ENCODE measurements around the gene TACR1.
"Not testable (repeated sequence)": the region's sequence is repeated elsewhere in the genome, so short reads cannot be mapped to it uniquely, and the experiment has no call there.

The TACR1 gene

DNA sequence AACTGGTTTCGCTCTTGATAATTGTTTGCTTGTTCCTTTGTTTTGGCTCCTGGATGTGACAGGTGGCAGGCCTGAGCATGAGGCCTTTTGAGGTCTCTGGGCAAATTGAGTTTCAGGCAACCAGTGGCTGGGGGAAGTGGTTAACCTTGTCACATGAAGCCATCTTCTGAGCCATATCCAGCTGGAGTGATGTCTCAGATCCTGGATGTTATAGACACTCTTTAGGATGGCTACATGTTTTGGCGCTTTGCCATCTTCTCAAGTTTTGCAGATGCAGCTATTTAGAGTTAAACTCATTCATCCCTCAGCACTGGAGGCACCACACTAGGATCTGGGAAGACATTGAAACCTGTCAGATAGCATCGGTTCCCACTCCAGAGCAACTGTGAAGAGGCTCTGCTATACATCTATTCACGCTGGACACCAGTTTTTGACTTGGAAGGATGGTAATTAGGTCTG, 25.3 kb upstream of the TACR1 start:
- Histone ChIP-seq H3K27me3 (ENCODE audit: control insufficient read depth in 2 of 2, insufficient read depth in 2 of 2, low read length in 2 of 2) (no peaks in the 10 kb centered on the region), H3K9me3 (ENCODE audit: control insufficient read depth in 2 of 2, low read length in 2 of 2) (no peaks in the 10 kb centered on the region), H3K36me3 (ENCODE audit: control insufficient read depth in 2 of 2, insufficient read depth in 2 of 2, low read length in 2 of 2) (no peaks in the 10 kb centered on the region), H3K27ac (ENCODE audit: low read depth in 2 of 2, low read length in 2 of 2) (no peak overlapping the region), H3K4me1 (ENCODE audit: control insufficient read depth in 2 of 2, insufficient read depth in 2 of 2, low read length in 2 of 2) (no peaks in the 10 kb centered on the region), H3K4me3 (ENCODE audit: low read length in 2 of 2) (no peak overlapping the region), H3K9ac (ENCODE audit: low read depth in 1 of 2, low read length in 2 of 2) (no peak overlapping the region)

DNA sequence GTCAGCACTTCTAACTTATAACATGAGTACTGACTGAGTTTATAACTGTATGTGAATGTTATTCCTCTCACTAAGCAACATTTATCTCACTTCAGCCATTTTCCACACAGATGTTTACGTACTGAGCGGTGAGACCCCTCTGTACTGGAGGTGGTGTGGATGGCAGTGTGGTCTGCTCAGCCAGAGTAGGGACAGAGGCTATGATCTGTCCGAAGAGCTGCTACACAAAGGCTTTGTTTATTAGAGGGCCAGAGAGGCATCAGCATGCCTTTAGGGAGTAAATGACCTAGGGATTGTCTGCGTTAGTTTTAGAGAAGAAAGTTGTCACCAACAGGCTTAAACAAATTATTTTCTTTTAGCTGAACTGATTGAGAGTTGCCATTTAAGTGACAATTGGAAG, 23.2 kb upstream of the TACR1 start:
- H3K4me3 ChIP-seq (ENCODE audit: low read length in 2 of 2): no peak overlapping the region
- no peak overlapping the region for H3K27ac ChIP-seq (ENCODE audit: low read depth in 2 of 2, low read length in 2 of 2)
- no peaks in the 10 kb centered on the region for H3K36me3 ChIP-seq (ENCODE audit: control insufficient read depth in 2 of 2, insufficient read depth in 2 of 2, low read length in 2 of 2)
- no peaks in the 10 kb centered on the region for H3K27me3 ChIP-seq (ENCODE audit: control insufficient read depth in 2 of 2, insufficient read depth in 2 of 2, low read length in 2 of 2)
- no peaks in the 10 kb centered on the region for H3K9me3 ChIP-seq (ENCODE audit: control insufficient read depth in 2 of 2, low read length in 2 of 2)
- no peaks in the 10 kb centered on the region for H3K4me1 ChIP-seq (ENCODE audit: control insufficient read depth in 2 of 2, insufficient read depth in 2 of 2, low read length in 2 of 2)
- H3K9ac ChIP-seq (ENCODE audit: low read depth in 1 of 2, low read length in 2 of 2): no peak overlapping the region

DNA sequence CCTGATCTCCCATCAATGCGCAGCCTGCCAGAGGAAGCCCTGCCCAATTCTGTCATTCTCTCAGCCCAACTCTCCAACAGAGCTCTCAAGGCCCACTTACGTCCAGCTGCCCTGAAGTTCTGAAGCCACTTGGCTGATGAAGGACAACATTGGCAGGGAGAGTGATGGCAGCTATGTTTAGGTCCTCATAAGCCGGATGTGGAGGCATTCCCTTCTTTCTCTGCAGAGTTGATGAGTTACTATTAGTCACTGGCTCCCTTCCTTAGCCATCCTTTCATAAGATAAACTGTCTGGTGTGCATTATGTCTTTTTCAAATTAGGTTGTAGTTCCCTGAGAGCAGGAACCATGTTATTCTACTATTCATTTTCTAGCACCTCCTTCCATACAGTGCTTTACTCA, 22.5 kb upstream of the TACR1 start:
- H3K4me1 ChIP-seq (ENCODE audit: control insufficient read depth in 2 of 2, insufficient read depth in 2 of 2, low read length in 2 of 2): no peaks in the 10 kb centered on the region
- no peaks in the 10 kb centered on the region for H3K27me3 ChIP-seq (ENCODE audit: control insufficient read depth in 2 of 2, insufficient read depth in 2 of 2, low read length in 2 of 2)
- no peaks in the 10 kb centered on the region for H3K9me3 ChIP-seq (ENCODE audit: control insufficient read depth in 2 of 2, low read length in 2 of 2)
- H3K27ac ChIP-seq (ENCODE audit: low read depth in 2 of 2, low read length in 2 of 2): no peak overlapping the region
- H3K9ac ChIP-seq (ENCODE audit: low read depth in 1 of 2, low read length in 2 of 2): no peak overlapping the region
- H3K4me3 ChIP-seq (ENCODE audit: low read length in 2 of 2): no peak overlapping the region
- H3K36me3 ChIP-seq (ENCODE audit: control insufficient read depth in 2 of 2, insufficient read depth in 2 of 2, low read length in 2 of 2): no peaks in the 10 kb centered on the region

DNA sequence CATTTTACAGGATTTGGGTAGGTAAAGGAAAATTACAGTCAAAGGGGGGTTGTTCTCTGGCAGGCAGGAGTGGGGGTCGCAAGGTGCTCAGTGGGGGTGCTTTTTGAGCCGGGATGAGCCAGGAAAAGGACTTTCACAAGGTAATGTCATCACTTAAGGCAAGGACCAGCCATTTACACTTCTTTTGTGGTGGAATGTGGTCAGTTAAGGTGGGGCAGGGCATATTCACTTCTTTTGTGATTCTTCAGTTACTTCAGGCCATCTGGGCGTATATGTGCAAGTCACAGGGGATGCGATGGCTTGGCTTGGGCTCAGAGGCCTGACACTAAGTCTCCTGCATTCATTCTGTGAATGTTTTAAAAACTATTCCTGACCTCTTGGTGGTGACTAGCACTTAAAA, 19.9 kb upstream of the TACR1 start:
- H3K4me3 ChIP-seq (ENCODE audit: low read length in 2 of 2); H3K36me3 ChIP-seq (ENCODE audit: control insufficient read depth in 2 of 2, insufficient read depth in 2 of 2, low read length in 2 of 2); H3K9ac ChIP-seq (ENCODE audit: low read depth in 1 of 2, low read length in 2 of 2); H3K4me1 ChIP-seq (ENCODE audit: control insufficient read depth in 2 of 2, insufficient read depth in 2 of 2, low read length in 2 of 2); H3K9me3 ChIP-seq (ENCODE audit: control insufficient read depth in 2 of 2, low read length in 2 of 2); H3K27me3 ChIP-seq (ENCODE audit: control insufficient read depth in 2 of 2, insufficient read depth in 2 of 2, low read length in 2 of 2); H3K27ac ChIP-seq (ENCODE audit: low read depth in 2 of 2, low read length in 2 of 2): not testable (repeated sequence)

DNA sequence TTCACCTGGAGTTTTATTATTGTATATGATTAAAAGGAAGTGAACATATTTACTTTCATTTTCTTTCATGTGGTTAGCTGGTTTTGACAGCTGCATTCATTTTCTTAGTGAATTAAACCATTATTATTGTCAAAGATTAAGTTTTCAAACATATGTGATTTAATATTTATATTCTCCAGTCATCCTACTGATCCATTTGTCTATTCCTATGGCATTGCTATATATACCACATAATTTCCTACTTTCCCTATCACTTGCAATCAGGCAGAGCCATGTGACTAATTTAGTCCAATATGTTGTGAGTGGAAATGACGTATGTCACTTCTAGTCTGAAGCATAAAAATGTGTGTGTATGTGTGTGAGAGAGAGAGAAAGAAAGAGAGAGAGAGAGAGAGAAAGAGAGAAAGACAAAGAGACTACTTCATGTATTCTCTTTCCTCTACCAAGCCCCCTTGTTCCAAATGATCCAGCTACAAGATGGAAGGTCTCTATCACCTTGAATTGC, 12.0 kb upstream of the TACR1 start:
- Histone ChIP-seq H3K4me3 (ENCODE audit: low read length in 2 of 2) (no peak overlapping the region), H3K4me1 (ENCODE audit: control insufficient read depth in 2 of 2, insufficient read depth in 2 of 2, low read length in 2 of 2) (no peaks in the 10 kb centered on the region), H3K36me3 (ENCODE audit: control insufficient read depth in 2 of 2, insufficient read depth in 2 of 2, low read length in 2 of 2) (no peaks in the 10 kb centered on the region), H3K9me3 (ENCODE audit: control insufficient read depth in 2 of 2, low read length in 2 of 2) (no peaks in the 10 kb centered on the region), H3K27me3 (ENCODE audit: control insufficient read depth in 2 of 2, insufficient read depth in 2 of 2, low read length in 2 of 2) (no peaks in the 10 kb centered on the region), H3K27ac (ENCODE audit: low read depth in 2 of 2, low read length in 2 of 2) (no peak overlapping the region), H3K9ac (ENCODE audit: low read depth in 1 of 2, low read length in 2 of 2) (no peak overlapping the region)

DNA sequence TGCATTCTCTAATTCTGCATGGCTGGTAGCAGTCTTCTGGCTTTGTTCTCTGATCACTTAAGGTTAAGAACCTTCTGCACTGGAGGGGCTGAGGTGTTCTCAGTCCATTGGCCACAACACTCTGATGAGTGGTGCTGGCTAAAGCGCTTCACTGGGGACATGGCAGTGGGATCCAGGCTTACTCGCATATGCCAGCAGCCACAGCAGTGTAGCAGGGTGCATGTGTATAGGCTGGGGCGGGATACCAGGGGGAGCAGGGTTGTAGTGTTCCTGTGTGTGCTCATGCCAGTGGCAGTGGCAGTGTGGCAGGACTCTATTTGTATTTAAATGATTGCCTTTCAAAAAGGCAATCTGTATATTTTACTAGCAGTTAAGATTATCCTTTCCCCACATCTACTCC, 11.1 kb upstream of the TACR1 start:
- Histone ChIP-seq H3K27ac (ENCODE audit: low read depth in 2 of 2, low read length in 2 of 2) (no peak overlapping the region), H3K36me3 (ENCODE audit: control insufficient read depth in 2 of 2, insufficient read depth in 2 of 2, low read length in 2 of 2) (no peaks in the 10 kb centered on the region), H3K4me3 (ENCODE audit: low read length in 2 of 2) (no peak overlapping the region), H3K27me3 (ENCODE audit: control insufficient read depth in 2 of 2, insufficient read depth in 2 of 2, low read length in 2 of 2) (no peaks in the 10 kb centered on the region), H3K9ac (ENCODE audit: low read depth in 1 of 2, low read length in 2 of 2) (no peak overlapping the region), H3K9me3 (ENCODE audit: control insufficient read depth in 2 of 2, low read length in 2 of 2) (no peaks in the 10 kb centered on the region), H3K4me1 (ENCODE audit: control insufficient read depth in 2 of 2, insufficient read depth in 2 of 2, low read length in 2 of 2) (no peaks in the 10 kb centered on the region)

DNA sequence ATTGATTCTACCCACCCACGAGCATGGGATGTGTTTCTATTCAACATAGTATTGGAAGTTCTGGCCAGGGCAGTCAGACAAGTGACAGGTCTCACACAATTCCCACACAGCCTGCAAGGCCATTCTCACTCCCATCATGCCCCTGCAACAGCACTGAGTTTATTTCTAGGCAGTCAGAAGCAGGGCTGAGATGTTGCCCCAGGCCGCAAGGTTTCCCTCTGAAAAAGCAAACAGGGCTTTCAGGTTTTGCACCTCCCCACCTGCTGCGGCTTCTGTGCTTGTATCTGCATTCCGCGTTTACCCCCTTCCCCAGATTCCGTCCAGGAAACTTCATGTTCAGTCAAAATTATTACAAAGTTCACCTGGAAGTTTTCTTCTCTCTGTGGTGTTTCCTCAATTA, 9.4 kb upstream of the TACR1 start:
- Histone ChIP-seq H3K4me3 (ENCODE audit: low read length in 2 of 2) (no peak overlapping the region), H3K4me1 (ENCODE audit: control insufficient read depth in 2 of 2, insufficient read depth in 2 of 2, low read length in 2 of 2) (no peaks in the 10 kb centered on the region), H3K27ac (ENCODE audit: low read depth in 2 of 2, low read length in 2 of 2) (no peak overlapping the region), H3K9me3 (ENCODE audit: control insufficient read depth in 2 of 2, low read length in 2 of 2) (no peaks in the 10 kb centered on the region), H3K9ac (ENCODE audit: low read depth in 1 of 2, low read length in 2 of 2) (no peak overlapping the region), H3K27me3 (ENCODE audit: control insufficient read depth in 2 of 2, insufficient read depth in 2 of 2, low read length in 2 of 2) (no peaks in the 10 kb centered on the region), H3K36me3 (ENCODE audit: control insufficient read depth in 2 of 2, insufficient read depth in 2 of 2, low read length in 2 of 2) (no peaks in the 10 kb centered on the region)

DNA sequence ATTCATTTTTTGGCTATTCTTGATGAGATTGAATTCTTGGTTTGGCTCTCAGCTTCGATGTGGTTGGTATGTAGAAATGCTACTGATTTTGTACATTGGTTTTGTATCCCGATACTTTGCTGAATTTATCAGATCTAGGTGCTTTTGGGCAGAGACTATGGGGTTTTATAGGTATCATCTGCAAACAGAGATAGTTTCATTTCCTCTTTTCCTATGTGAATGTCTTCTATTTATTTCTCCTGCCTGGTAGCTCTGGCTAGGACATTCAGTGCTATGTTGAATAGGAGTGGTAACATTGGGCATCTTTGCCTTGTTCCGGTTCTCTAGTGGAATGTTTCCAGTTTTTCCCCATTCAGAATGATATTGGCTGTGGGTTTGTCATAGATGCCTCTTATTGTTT, 5.5 kb upstream of the TACR1 start:
- H3K4me3 ChIP-seq (ENCODE audit: low read length in 2 of 2): no peak overlapping the region
- peaks cover 11 to 12% of the 10 kb centered on the region in 2 donors for H3K27me3 ChIP-seq (ENCODE audit: control insufficient read depth in 2 of 2, insufficient read depth in 2 of 2, low read length in 2 of 2)
- H3K36me3 ChIP-seq (ENCODE audit: control insufficient read depth in 2 of 2, insufficient read depth in 2 of 2, low read length in 2 of 2): no peaks in the 10 kb centered on the region
- no peak overlapping the region for H3K27ac ChIP-seq (ENCODE audit: low read depth in 2 of 2, low read length in 2 of 2)
- no peak overlapping the region for H3K9ac ChIP-seq (ENCODE audit: low read depth in 1 of 2, low read length in 2 of 2)
- H3K4me1 ChIP-seq (ENCODE audit: control insufficient read depth in 2 of 2, insufficient read depth in 2 of 2, low read length in 2 of 2): peaks cover 1 to 6% of the 10 kb centered on the region in 2 donors
- no peaks in the 10 kb centered on the region for H3K9me3 ChIP-seq (ENCODE audit: control insufficient read depth in 2 of 2, low read length in 2 of 2)

DNA sequence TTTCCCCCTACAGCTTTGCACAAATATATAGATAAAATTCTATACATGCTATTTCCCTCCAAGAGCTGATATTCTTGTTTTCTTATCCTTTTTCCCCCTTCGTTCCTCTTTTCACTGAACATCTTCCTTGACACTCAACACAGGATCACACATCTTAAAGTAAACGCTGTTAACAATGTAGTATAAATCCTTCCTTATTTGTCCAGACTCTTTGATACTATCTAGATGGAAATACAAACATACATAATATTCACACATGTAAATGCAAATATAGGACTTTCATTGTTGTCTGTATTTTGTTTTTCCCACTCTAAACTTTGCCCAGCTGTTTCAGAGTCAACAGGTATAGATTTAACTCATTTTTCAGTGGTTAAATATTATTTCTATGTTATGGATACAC, 3.0 kb upstream of the TACR1 start:
- Histone ChIP-seq H3K27ac (ENCODE audit: low read depth in 2 of 2, low read length in 2 of 2) (no peak overlapping the region), H3K9me3 (ENCODE audit: control insufficient read depth in 2 of 2, low read length in 2 of 2) (no peaks in the 10 kb centered on the region), H3K27me3 (ENCODE audit: control insufficient read depth in 2 of 2, insufficient read depth in 2 of 2, low read length in 2 of 2) (peaks cover 21 to 35% of the 10 kb centered on the region in 2 donors), H3K4me1 (ENCODE audit: control insufficient read depth in 2 of 2, insufficient read depth in 2 of 2, low read length in 2 of 2) (peaks cover 6 to 10% of the 10 kb centered on the region in 2 donors), H3K36me3 (ENCODE audit: control insufficient read depth in 2 of 2, insufficient read depth in 2 of 2, low read length in 2 of 2) (no peaks in the 10 kb centered on the region), H3K9ac (ENCODE audit: low read depth in 1 of 2, low read length in 2 of 2) (no peak overlapping the region), H3K4me3 (ENCODE audit: low read length in 2 of 2) (no peak overlapping the region)

DNA sequence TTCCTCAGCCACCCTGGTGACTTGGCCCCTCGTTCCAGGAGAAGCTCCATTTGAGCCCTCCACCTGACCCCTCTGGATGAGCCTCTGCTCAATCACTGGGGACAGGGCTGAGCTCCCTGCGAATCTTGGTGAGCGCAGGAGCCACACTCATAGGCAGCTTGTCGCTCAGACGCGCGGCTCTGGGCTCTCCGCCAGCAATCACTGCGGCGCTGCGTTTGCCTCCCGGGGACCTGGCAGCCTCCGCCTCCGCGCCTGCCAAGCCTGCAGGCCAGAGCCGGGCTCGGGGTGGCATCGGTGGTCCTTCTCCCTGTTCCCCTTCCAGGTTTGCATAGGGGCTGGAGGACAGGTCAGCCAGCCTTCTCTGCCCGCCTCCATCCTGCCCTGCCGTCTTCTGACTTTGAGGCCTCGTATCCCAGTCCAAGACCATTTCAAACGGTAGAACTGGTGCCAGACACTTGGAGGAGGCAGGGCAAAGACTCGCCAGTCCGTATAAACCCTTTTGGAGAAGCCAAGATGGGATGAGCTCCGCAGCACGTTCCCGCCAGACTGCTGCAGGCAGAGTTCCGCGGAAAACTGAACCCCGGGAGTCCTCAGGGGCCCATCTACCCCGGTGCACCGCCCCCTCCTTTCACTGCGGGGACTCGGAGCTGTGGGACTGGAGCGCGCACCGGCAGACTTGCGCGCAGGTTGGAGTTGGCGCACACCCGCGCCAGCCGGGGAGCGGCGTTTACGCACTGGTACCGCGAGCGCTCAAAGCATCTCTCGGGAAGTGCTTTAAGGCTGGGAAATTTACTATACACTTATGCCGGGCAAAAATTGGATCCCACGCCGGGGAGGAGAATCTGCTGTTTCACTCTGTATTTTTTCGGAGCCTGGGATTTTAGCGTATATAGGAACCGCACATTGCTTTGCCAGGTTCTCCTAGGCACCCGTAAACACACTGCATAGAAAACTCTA, 1.1 kb upstream of the TACR1 start:
- Histone ChIP-seq H3K9me3 (ENCODE audit: control insufficient read depth in 2 of 2, low read length in 2 of 2) (no peaks in the 10 kb centered on the region), H3K36me3 (ENCODE audit: control insufficient read depth in 2 of 2, insufficient read depth in 2 of 2, low read length in 2 of 2) (no peaks in the 10 kb centered on the region), H3K27me3 (ENCODE audit: control insufficient read depth in 2 of 2, insufficient read depth in 2 of 2, low read length in 2 of 2) (peaks cover 25 to 38% of the 10 kb centered on the region in 2 donors), H3K9ac (ENCODE audit: low read depth in 1 of 2, low read length in 2 of 2) (no peak overlapping the region), H3K27ac (ENCODE audit: low read depth in 2 of 2, low read length in 2 of 2) (no peak overlapping the region), H3K4me1 (ENCODE audit: control insufficient read depth in 2 of 2, insufficient read depth in 2 of 2, low read length in 2 of 2) (peaks cover 6 to 10% of the 10 kb centered on the region in 2 donors), H3K4me3 (ENCODE audit: low read length in 2 of 2) (peak overlapping the region; percentile 44 to 58)
